Measurements from ENCODE around the gene ELL.

DNA sequence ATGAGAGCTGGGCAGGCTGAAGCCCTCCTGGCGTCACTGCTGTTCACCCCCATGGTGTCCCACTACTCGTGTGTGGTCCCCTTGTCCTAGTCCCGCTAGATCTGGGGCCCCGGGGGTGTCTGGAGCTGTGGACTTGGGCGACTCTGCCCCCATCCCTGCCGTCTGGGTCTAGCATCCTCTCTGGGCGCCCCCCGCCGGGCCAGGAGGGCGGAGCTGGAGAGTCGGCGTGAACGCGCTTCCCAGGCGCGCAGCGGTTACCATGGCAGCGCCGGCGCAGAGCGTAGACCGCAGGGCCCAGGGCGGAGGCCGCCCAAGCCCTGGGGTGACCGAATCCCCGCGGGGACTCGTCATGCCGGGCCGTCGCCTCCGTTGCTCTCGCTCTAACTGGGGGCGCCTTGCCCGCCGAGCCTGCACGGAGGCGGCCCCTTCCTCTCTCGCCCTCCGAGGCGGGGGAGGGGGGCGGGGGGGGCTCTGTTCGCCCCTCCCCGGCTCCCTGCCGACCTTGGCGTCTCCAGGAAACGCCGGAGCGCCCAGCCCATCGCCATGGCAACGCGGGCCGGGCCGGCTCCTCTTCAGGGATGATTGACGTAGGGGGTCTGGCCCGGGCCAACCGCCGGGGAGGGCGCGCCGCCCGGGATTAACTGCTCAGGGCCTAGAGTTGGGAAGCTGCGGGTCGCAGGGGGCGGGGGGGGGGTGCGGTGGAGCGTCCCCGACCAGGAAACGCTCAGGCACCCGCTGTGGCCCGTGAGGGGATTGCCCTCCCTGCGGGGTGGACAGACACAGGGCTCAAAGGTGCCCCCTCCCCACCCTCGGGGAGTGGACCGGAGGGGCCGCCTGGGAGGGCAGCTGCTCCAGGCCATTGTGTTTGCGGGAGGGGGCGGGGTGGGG, 92.8 kb downstream of the ELL start:
- TF ChIP-seq, protein P1, sequence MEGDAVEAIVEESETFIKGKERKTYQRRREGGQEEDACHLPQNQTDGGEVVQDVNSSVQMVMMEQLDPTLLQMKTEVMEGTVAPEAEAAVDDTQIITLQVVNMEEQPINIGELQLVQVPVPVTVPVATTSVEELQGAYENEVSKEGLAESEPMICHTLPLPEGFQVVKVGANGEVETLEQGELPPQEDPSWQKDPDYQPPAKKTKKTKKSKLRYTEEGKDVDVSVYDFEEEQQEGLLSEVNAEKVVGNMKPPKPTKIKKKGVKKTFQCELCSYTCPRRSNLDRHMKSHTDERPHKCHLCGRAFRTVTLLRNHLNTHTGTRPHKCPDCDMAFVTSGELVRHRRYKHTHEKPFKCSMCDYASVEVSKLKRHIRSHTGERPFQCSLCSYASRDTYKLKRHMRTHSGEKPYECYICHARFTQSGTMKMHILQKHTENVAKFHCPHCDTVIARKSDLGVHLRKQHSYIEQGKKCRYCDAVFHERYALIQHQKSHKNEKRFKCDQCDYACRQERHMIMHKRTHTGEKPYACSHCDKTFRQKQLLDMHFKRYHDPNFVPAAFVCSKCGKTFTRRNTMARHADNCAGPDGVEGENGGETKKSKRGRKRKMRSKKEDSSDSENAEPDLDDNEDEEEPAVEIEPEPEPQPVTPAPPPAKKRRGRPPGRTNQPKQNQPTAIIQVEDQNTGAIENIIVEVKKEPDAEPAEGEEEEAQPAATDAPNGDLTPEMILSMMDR (IDR thresholded peaks at IDR 0.05) = no peak
- TF ChIP-seq POLR2A (IDR thresholded peaks at IDR 0.05) = peak in 1 of 2 donors; percentile 22
